NCI-H1694 treated with DMSO at 0.1 percent for 48 hours (cell line): ENCODE measurements around the gene TACC2.
"Not testable (repeated sequence)": the region's sequence is repeated elsewhere in the genome, so short reads cannot be mapped to it uniquely, and the experiment has no call there.

Experiments used
- DNase-seq: peaks from one replicate; lab custom pipeline; 2025; lab: John Stamatoyannopoulos, UW

The TACC2 gene

GRCh38 chr10:121984463-121984862 lies 4.5 kb upstream of the TACC2 start:
- DNase-seq: no peak

GRCh38 chr10:121990015-121990677 lies 1.2 kb downstream of the TACC2 start:
- no peak for DNase-seq

GRCh38 chr10:121991727-121992126 lies 2.8 kb downstream of the TACC2 start:
- DNase-seq: not testable (repeated sequence)

GRCh38 chr10:121994429-121994941 lies 5.5 kb downstream of the TACC2 start:
- no peak for DNase-seq

GRCh38 chr10:121998462-121998861 lies 9.5 kb downstream of the TACC2 start:
- no peak for DNase-seq

- no peak for DNase-seq
Measured at GRCh38 chr10:121999301-121999700, 10.3 kb downstream of the TACC2 start.

- no peak for DNase-seq
Measured at GRCh38 chr10:122001698-122002097, 12.7 kb downstream of the TACC2 start.

- no peak for DNase-seq
Measured at GRCh38 chr10:122007415-122007814, 18.5 kb downstream of the TACC2 start.

GRCh38 chr10:122010405-122011050 lies 21.6 kb downstream of the TACC2 start:
- no peak for DNase-seq

- no peak for DNase-seq
Measured at GRCh38 chr10:122012731-122013130, 23.8 kb downstream of the TACC2 start.

- DNase-seq: no peak
Measured at GRCh38 chr10:122013311-122013780, 24.4 kb downstream of the TACC2 start.

- DNase-seq: no peak
Measured at GRCh38 chr10:122014652-122015248, 25.8 kb downstream of the TACC2 start.

GRCh38 chr10:122017926-122018325 lies 29.0 kb downstream of the TACC2 start:
- DNase-seq: not testable (repeated sequence)

GRCh38 chr10:122018491-122018890 lies 29.5 kb downstream of the TACC2 start:
- DNase-seq: no peak

- no peak for DNase-seq
Measured at GRCh38 chr10:122018951-122019413, 30.0 kb downstream of the TACC2 start.

- DNase-seq: no peak
Measured at GRCh38 chr10:122019414-122019975, 30.5 kb downstream of the TACC2 start.

GRCh38 chr10:122020226-122020625 lies 31.3 kb downstream of the TACC2 start:
- DNase-seq: no peak

GRCh38 chr10:122021379-122021778 lies 32.4 kb downstream of the TACC2 start:
- no peak for DNase-seq

- DNase-seq: no peak
Measured at GRCh38 chr10:122021828-122022227, 32.9 kb downstream of the TACC2 start.

GRCh38 chr10:122022276-122022675 lies 33.3 kb downstream of the TACC2 start:
- no peak for DNase-seq

GRCh38 chr10:122023257-122023656 lies 34.3 kb downstream of the TACC2 start:
- DNase-seq: not testable (repeated sequence)

- DNase-seq: no peak
Measured at GRCh38 chr10:122029499-122030199, 40.7 kb downstream of the TACC2 start.
